Stimulated activated naive CD8-positive, alpha-beta T cell treated with anti-CD3 and anti-CD28 coated beads, Interleukin-15, Interleukin-2, amounts not matched to agents 100 U/mL and 50 U/mL, for 24 hours (primary cell): Measurements from ENCODE around the gene FTO.
"Not testable (repeated sequence)": the region's sequence is repeated elsewhere in the genome, so short reads cannot be mapped to it uniquely, and the experiment has no call there.

ENCODE experiments used
- ATAC-seq: fragments of 150-1000 bp; cut with Tn5 transposase; one replicate; pipeline ENCODE4 v1.10.0; 2021
- DNase-seq: peaks from one replicate; pipeline ENCODE4 v3.0.0; 2021

The FTO gene

GRCh38 chr16:54163197-54163843 lies 459.4 kb downstream of the FTO start:
- ATAC-seq (no peak), DNase-seq (no peak)

- ATAC-seq, result no peak
- DNase-seq, result no peak
Measured at GRCh38 chr16:54164789-54165173, 460.8 kb downstream of the FTO start.

GRCh38 chr16:54165174-54165911 lies 461.4 kb downstream of the FTO start:
- no peak for ATAC-seq

GRCh38 chr16:54165912-54166865 lies 462.2 kb downstream of the FTO start:
- DNase-seq (no peak), ATAC-seq (no peak)

More at GRCh38 chr16:54165174-54165911, 461.4 kb downstream of the FTO start:
- DNase-seq, result no peak

GRCh38 chr16:54169112-54169511 lies 465.2 kb downstream of the FTO start:
- ATAC-seq (no peak), DNase-seq (no peak)

GRCh38 chr16:54171626-54172537 lies 467.9 kb downstream of the FTO start:
- DNase-seq (no peak), ATAC-seq (no peak)

GRCh38 chr16:54173490-54173889 lies 469.5 kb downstream of the FTO start:
- no peak for ATAC-seq
- DNase-seq, result no peak

GRCh38 chr16:54174201-54174600 lies 470.2 kb downstream of the FTO start:
- no peak for DNase-seq
- ATAC-seq, result no peak

GRCh38 chr16:54174750-54175149 lies 470.8 kb downstream of the FTO start:
- ATAC-seq, result no peak
- DNase-seq, result no peak

GRCh38 chr16:54175169-54175551 lies 471.2 kb downstream of the FTO start:
- DNase-seq (no peak), ATAC-seq (no peak)

- no peak for DNase-seq
- ATAC-seq, result no peak
Measured at GRCh38 chr16:54175552-54176375, 471.8 kb downstream of the FTO start.

GRCh38 chr16:54176376-54176901 lies 472.5 kb downstream of the FTO start:
- ATAC-seq, result no peak
- DNase-seq, result no peak

GRCh38 chr16:54177052-54177861 lies 473.3 kb downstream of the FTO start:
- ATAC-seq, result no peak
- no peak for DNase-seq

- DNase-seq, result no peak
- ATAC-seq, result no peak
Measured at GRCh38 chr16:54177862-54178477, 474.0 kb downstream of the FTO start.

- DNase-seq (no peak), ATAC-seq (no peak)
Measured at GRCh38 chr16:54178478-54178976, 474.6 kb downstream of the FTO start.

GRCh38 chr16:54180421-54181359 lies 476.7 kb downstream of the FTO start:
- DNase-seq, result no peak
- ATAC-seq, result no peak

GRCh38 chr16:54181683-54182329 lies 477.9 kb downstream of the FTO start:
- DNase-seq, ATAC-seq: not testable (repeated sequence)
